AG10803 (cell line): Measurements from ENCODE around the gene DRG1.

ENCODE experiments used
- DNase-seq: peaks from one replicate; pipeline ENCODE4 v3.0.0; 2010; ENCODE audit warnings: low read depth
- H3K4me3 ChIP-seq: 2 replicates; pipeline ENCODE4 v1.5.1; 2011; ENCODE audit warnings: mild to moderate bottlenecking, low read length, control low read depth
- CTCF ChIP-seq: conservative IDR thresholded peaks from 2 replicates; pipeline ENCODE4 v1.5.1; 2011; ENCODE audit warnings: mild to moderate bottlenecking, low read length, control low read depth, inconsistent platforms

DRG1 gene, protein sequence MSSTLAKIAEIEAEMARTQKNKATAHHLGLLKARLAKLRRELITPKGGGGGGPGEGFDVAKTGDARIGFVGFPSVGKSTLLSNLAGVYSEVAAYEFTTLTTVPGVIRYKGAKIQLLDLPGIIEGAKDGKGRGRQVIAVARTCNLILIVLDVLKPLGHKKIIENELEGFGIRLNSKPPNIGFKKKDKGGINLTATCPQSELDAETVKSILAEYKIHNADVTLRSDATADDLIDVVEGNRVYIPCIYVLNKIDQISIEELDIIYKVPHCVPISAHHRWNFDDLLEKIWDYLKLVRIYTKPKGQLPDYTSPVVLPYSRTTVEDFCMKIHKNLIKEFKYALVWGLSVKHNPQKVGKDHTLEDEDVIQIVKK

GRCh38 chr22:31399211-31400022 is at the start of gene DRG1:
TSS of gene DRG1 (plus strand) at chr22:31399604. CDS start at chr22:31399684, 80 bp downstream.
- DNase-seq: peak; percentile 95
- peak within 1 kb of the TSS; percentile 98 for H3K4me3 ChIP-seq
- TF ChIP-seq CTCF: no peak

- no peak for DNase-seq
- H3K4me3 ChIP-seq: no peak overlapping the region
- no peak for TF ChIP-seq CTCF
These were observed 49.4 kb upstream of the DRG1 start for GRCh38 chr22:31349960-31350359.

DNA sequence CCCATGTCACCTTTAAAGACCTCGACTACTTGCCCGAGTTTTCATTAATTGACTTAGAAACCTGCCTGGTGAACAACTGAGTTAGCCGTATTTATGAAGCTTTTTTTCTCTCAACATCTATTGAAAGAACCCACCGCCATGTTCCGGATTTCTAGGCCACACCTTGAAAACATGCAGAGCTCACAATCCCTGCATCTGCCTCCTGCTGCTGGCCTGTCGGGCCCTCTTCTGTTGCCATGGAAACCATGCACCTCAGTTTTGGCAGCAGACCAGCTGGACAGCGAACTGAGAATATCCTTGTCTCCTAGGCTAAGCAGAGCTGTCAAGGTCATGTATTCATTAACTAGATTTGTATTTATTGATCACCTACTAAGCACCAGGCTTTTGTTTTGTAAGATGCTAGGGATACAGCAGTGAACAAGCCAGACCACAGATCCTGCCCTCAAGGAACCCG is 49.0 kb upstream of the DRG1 start:
- DNase-seq: no peak
- TF ChIP-seq CTCF: no peak

DNA sequence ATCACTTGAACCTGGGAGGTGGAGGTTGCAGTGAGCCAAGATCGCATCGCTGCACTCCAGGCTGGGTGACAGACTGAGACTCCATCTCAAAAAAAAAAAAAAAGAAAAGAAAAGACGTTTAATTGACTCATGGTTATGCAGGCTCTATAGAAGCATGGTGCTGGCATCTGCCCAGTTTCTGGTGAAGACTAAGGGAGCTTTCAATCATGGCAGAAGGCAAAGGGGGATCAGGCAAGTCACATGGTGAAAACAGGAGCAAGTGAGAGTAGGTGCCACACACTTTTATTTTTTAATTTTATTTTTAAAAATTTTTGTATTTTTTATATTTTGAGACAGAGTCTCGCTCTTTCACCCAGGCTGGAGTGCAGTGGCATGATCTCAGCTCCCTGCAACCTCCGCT is 44.9 kb upstream of the DRG1 start:
- H3K4me3 ChIP-seq: no peak overlapping the region
- TF ChIP-seq CTCF: no peak
- no peak for DNase-seq

More for the DNA sequence above, 49.0 kb upstream of the DRG1 start:
- no peak overlapping the region for H3K4me3 ChIP-seq

- no peak for TF ChIP-seq CTCF
- DNase-seq: no peak
- no peak overlapping the region for H3K4me3 ChIP-seq
These were observed 39.4 kb upstream of the DRG1 start for GRCh38 chr22:31360029-31360428.

- TF ChIP-seq CTCF: no peak
- no peak for DNase-seq
- no peak overlapping the region for H3K4me3 ChIP-seq
These were observed 37.7 kb upstream of the DRG1 start for GRCh38 chr22:31361743-31362142.
